ENCODE measurements around the gene ABCA1.

ABCA1 gene

DNA sequence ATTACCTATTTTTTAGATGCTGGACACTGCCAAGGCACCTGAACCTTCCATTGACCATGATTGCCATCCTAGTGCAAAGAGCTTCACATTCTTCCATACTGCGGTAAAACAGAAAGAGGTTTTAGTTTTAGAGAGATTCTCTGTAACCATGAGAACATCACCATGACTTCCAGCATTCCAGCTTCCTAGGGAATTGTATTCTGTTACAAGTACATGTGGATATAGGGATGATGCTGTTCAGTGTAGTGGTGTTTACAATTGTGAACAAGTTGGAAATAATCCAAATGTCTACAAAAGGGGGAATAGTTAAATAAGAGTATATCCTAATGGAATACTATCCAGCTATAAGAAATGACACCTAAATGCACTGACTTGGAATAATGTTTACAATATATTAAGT lies 141.7 kb downstream of the ABCA1 start:
- Histone ChIP-seq H3K23ac (ENCODE audit: low read depth, low read length, poor library complexity) (no peak overlapping the region), H3K4me1 (ENCODE audit: control insufficient read depth in 2 of 2, insufficient read depth in 1 of 2, low read depth in 1 of 2, low read length in 2 of 2) (no peaks in the 10 kb centered on the region), H4K91ac (ENCODE audit: low read depth, low read length, poor library complexity) (no peak overlapping the region), H3K9me3 (replicated peaks in 1 of 2; ENCODE audit: control insufficient read depth in 2 of 2, insufficient read depth in 1 of 2, low read depth in 1 of 2, low read length in 2 of 2) (no peaks in the 10 kb centered on the region), H3K27ac (replicated peaks; ENCODE audit: low read length) (no peak overlapping the region), H3K4me3 (ENCODE audit: low read length in 2 of 2) (no peak overlapping the region), H2BK12ac (ENCODE audit: low read length) (no peak overlapping the region), H2AK5ac (ENCODE audit: low read depth, low read length) (no peak overlapping the region), H2BK5ac (ENCODE audit: low read length) (no peak overlapping the region), H3K4me2 (ENCODE audit: insufficient read depth, low read length, poor library complexity, severe bottlenecking) (no peak overlapping the region), H3K14ac (ENCODE audit: low read length) (no peak overlapping the region), H3K79me1 (ENCODE audit: low read depth, low read length) (no peaks in the 10 kb centered on the region), H3K9ac (ENCODE audit: low read depth, low read length, poor library complexity) (no peak overlapping the region), H3K27me3 (ENCODE audit: control insufficient read depth in 3 of 3, insufficient read depth in 3 of 3, low read depth in 1 of 3, low read length in 3 of 3) (no peaks in the 10 kb centered on the region), H2AFZ (ENCODE audit: low read length) (no peak overlapping the region), H2BK15ac (ENCODE audit: low read length) (no peak overlapping the region), H3K36me3 (replicated peaks in 1 of 2; ENCODE audit: control insufficient read depth in 2 of 2, insufficient read depth in 2 of 2, low read length in 2 of 2) (peaks cover 34 to 99% of the 10 kb centered on the region in 2 donors), H4K8ac (ENCODE audit: low read depth, low read length) (no peak overlapping the region), H3K4ac (ENCODE audit: low read length) (no peak overlapping the region), H3K18ac (ENCODE audit: low read length) (no peak overlapping the region), H2BK120ac (ENCODE audit: low read depth, low read length) (no peak overlapping the region)
- no CpG with 5 or more reads among the region's 1 CpG for WGBS, 2 donors (ENCODE audit: extremely low coverage in 2 of 2, insufficient read length in 2 of 2, insufficient replicate concordance in 1 of 2)
- DNase-seq (ENCODE audit: low spot score): no peak

- H2BK15ac ChIP-seq (ENCODE audit: low read length): no peak overlapping the region
- no peak overlapping the region for H3K23ac ChIP-seq (ENCODE audit: low read depth, low read length, poor library complexity)
- H3K27ac ChIP-seq (replicated peaks; ENCODE audit: low read length): no peak overlapping the region
- no peak overlapping the region for H3K4me2 ChIP-seq (ENCODE audit: insufficient read depth, low read length, poor library complexity, severe bottlenecking)
- no peaks in the 10 kb centered on the region for H3K4me1 ChIP-seq (ENCODE audit: control insufficient read depth in 2 of 2, insufficient read depth in 1 of 2, low read depth in 1 of 2, low read length in 2 of 2)
- no peak overlapping the region for H2BK12ac ChIP-seq (ENCODE audit: low read length)
- no peak overlapping the region for H3K9ac ChIP-seq (ENCODE audit: low read depth, low read length, poor library complexity)
- no peak overlapping the region for H2BK5ac ChIP-seq (ENCODE audit: low read length)
- peaks cover 31 to 85% of the 10 kb centered on the region in 2 donors for H3K36me3 ChIP-seq (replicated peaks in 1 of 2; ENCODE audit: control insufficient read depth in 2 of 2, insufficient read depth in 2 of 2, low read length in 2 of 2)
- no peak overlapping the region for H2BK120ac ChIP-seq (ENCODE audit: low read depth, low read length)
- H3K4ac ChIP-seq (ENCODE audit: low read length): no peak overlapping the region
- no peak for DNase-seq (ENCODE audit: low spot score)
- no CpG with 5 or more reads among the region's 2 CpGs for WGBS, 2 donors (ENCODE audit: extremely low coverage in 2 of 2, insufficient read length in 2 of 2, insufficient replicate concordance in 1 of 2)
- H3K79me1 ChIP-seq (ENCODE audit: low read depth, low read length): no peaks in the 10 kb centered on the region
- H3K9me3 ChIP-seq (replicated peaks in 1 of 2; ENCODE audit: control insufficient read depth in 2 of 2, insufficient read depth in 1 of 2, low read depth in 1 of 2, low read length in 2 of 2): no peaks in the 10 kb centered on the region
- H3K14ac ChIP-seq (ENCODE audit: low read length): no peak overlapping the region
- H3K4me3 ChIP-seq (ENCODE audit: low read length in 2 of 2): no peak overlapping the region
- no peaks in the 10 kb centered on the region for H3K27me3 ChIP-seq (ENCODE audit: control insufficient read depth in 3 of 3, insufficient read depth in 3 of 3, low read depth in 1 of 3, low read length in 3 of 3)
- no peak overlapping the region for H4K91ac ChIP-seq (ENCODE audit: low read depth, low read length, poor library complexity)
- H2AK5ac ChIP-seq (ENCODE audit: low read depth, low read length): no peak overlapping the region
- H4K8ac ChIP-seq (ENCODE audit: low read depth, low read length): no peak overlapping the region
- no peak overlapping the region for H2AFZ ChIP-seq (ENCODE audit: low read length)
- H3K18ac ChIP-seq (ENCODE audit: low read length): no peak overlapping the region
These were observed 143.9 kb downstream of the ABCA1 start for GRCh38 chr9:104784098-104784497.

DNA sequence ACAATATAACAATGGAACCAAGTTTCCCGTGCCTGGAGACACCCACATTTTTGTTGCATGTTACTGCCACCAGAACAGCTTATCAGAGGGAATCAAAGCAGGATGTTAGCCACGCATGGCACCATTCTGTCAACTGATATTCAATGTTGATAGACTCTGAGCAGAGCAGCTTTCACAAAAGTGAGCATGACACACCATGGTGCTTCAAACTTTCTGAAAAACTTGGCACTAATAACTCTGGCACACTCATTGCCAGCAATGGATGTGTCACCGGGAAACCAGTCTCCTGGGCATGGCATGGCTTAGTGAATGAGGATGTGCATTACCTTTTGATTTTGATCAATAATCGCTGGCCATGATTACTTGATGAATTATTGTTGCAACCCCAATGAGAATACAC lies 144.4 kb downstream of the ABCA1 start:
- H3K4me1 ChIP-seq (ENCODE audit: control insufficient read depth in 2 of 2, insufficient read depth in 1 of 2, low read depth in 1 of 2, low read length in 2 of 2): no peaks in the 10 kb centered on the region
- no CpG with 5 or more reads among the region's 4 CpGs for WGBS, 2 donors (ENCODE audit: extremely low coverage in 2 of 2, insufficient read length in 2 of 2, insufficient replicate concordance in 1 of 2)

DNA sequence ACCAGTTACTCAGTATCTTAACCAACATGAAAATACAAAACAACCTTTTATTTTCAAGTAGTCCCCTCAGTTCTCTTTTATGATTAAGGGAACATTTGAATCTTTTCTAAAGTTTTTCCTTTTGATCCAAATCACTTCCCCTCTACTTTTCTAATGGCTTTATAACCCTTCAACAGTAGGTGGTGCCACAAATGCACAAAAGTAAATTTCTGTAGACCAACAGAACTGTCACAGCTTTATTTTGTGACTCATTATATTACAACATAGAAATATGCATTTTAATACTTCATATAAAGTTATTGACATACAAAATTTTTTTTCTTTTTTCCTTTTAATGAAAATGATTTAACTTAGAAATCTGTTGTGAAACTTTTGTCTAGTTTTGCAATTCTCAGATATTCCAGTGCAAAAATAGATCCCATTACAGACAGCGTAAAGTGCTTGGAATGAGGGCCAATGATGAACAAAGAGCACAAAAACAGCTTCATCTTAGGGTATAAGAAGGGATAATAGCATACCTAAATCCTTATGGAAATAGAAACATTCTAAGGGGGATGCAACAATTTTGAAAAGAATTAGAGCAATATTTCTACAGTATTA lies 147.1 kb downstream of the ABCA1 start:
- Histone ChIP-seq H3K4me2 (ENCODE audit: insufficient read depth, low read length, poor library complexity, severe bottlenecking) (no peak overlapping the region), H3K9ac (ENCODE audit: low read depth, low read length, poor library complexity) (no peak overlapping the region), H2BK5ac (ENCODE audit: low read length) (no peak overlapping the region), H3K4me1 (ENCODE audit: control insufficient read depth in 2 of 2, insufficient read depth in 1 of 2, low read depth in 1 of 2, low read length in 2 of 2) (no peaks in the 10 kb centered on the region), H2BK12ac (ENCODE audit: low read length) (no peak overlapping the region), H2BK120ac (ENCODE audit: low read depth, low read length) (no peak overlapping the region), H3K36me3 (replicated peaks in 1 of 2; ENCODE audit: control insufficient read depth in 2 of 2, insufficient read depth in 2 of 2, low read length in 2 of 2) (peaks cover 11 to 53% of the 10 kb centered on the region in 2 donors), H3K27me3 (ENCODE audit: control insufficient read depth in 3 of 3, insufficient read depth in 3 of 3, low read depth in 1 of 3, low read length in 3 of 3) (no peaks in the 10 kb centered on the region), H3K23ac (ENCODE audit: low read depth, low read length, poor library complexity) (no peak overlapping the region), H3K9me3 (replicated peaks in 1 of 2; ENCODE audit: control insufficient read depth in 2 of 2, insufficient read depth in 1 of 2, low read depth in 1 of 2, low read length in 2 of 2) (no peaks in the 10 kb centered on the region), H2BK15ac (ENCODE audit: low read length) (no peak overlapping the region), H3K14ac (ENCODE audit: low read length) (no peak overlapping the region), H4K8ac (ENCODE audit: low read depth, low read length) (no peak overlapping the region), H3K4ac (ENCODE audit: low read length) (no peak overlapping the region), H3K79me1 (ENCODE audit: low read depth, low read length) (no peaks in the 10 kb centered on the region), H3K4me3 (ENCODE audit: low read length in 2 of 2) (no peak overlapping the region), H2AK5ac (ENCODE audit: low read depth, low read length) (no peak overlapping the region), H4K91ac (ENCODE audit: low read depth, low read length, poor library complexity) (no peak overlapping the region), H2AFZ (ENCODE audit: low read length) (no peak overlapping the region), H3K27ac (replicated peaks; ENCODE audit: low read length) (no peak overlapping the region), H3K18ac (ENCODE audit: low read length) (no peak overlapping the region)
- no CpG with 5 or more reads among the region's 1 CpG for WGBS, 2 donors (ENCODE audit: extremely low coverage in 2 of 2, insufficient read length in 2 of 2, insufficient replicate concordance in 1 of 2)
- DNase-seq (ENCODE audit: low spot score): no peak

More for the DNA sequence above, 144.4 kb downstream of the ABCA1 start:
- Histone ChIP-seq H3K36me3 (replicated peaks in 1 of 2; ENCODE audit: control insufficient read depth in 2 of 2, insufficient read depth in 2 of 2, low read length in 2 of 2) (peaks cover 26 to 80% of the 10 kb centered on the region in 2 donors), H3K23ac (ENCODE audit: low read depth, low read length, poor library complexity) (no peak overlapping the region), H3K79me1 (ENCODE audit: low read depth, low read length) (no peaks in the 10 kb centered on the region), H3K4me2 (ENCODE audit: insufficient read depth, low read length, poor library complexity, severe bottlenecking) (no peak overlapping the region), H3K18ac (ENCODE audit: low read length) (no peak overlapping the region), H4K91ac (ENCODE audit: low read depth, low read length, poor library complexity) (no peak overlapping the region), H3K27me3 (ENCODE audit: control insufficient read depth in 3 of 3, insufficient read depth in 3 of 3, low read depth in 1 of 3, low read length in 3 of 3) (no peaks in the 10 kb centered on the region), H3K4ac (ENCODE audit: low read length) (no peak overlapping the region), H2BK15ac (ENCODE audit: low read length) (no peak overlapping the region), H3K4me3 (ENCODE audit: low read length in 2 of 2) (no peak overlapping the region), H2BK120ac (ENCODE audit: low read depth, low read length) (no peak overlapping the region), H3K14ac (ENCODE audit: low read length) (no peak overlapping the region), H2AFZ (ENCODE audit: low read length) (no peak overlapping the region), H2BK5ac (ENCODE audit: low read length) (no peak overlapping the region), H2BK12ac (ENCODE audit: low read length) (no peak overlapping the region), H2AK5ac (ENCODE audit: low read depth, low read length) (no peak overlapping the region), H3K9ac (ENCODE audit: low read depth, low read length, poor library complexity) (no peak overlapping the region), H3K27ac (replicated peaks; ENCODE audit: low read length) (no peak overlapping the region), H4K8ac (ENCODE audit: low read depth, low read length) (no peak overlapping the region), H3K9me3 (replicated peaks in 1 of 2; ENCODE audit: control insufficient read depth in 2 of 2, insufficient read depth in 1 of 2, low read depth in 1 of 2, low read length in 2 of 2) (no peaks in the 10 kb centered on the region)
- DNase-seq (ENCODE audit: low spot score): no peak

Measured in neuronal stem cell (in vitro differentiated cells).